C1 segment of cervical spinal cord (tissue), 14 donors: ENCODE results near the gene BRIX1.
"Not testable (repeated sequence)": the region's sequence is repeated elsewhere in the genome, so short reads cannot be mapped to it uniquely, and the experiment has no call there.

Source experiments
- DNase-seq, 14 donors: peaks; one replicate each; lab custom pipeline; 2025; lab: John Stamatoyannopoulos, UW

BRIX1 gene

GRCh38 chr5:34959323-34959722, 43.8 kb downstream of the BRIX1 start:
- DNase-seq: no peak

- DNase-seq: no peak
These were observed 52.0 kb downstream of the BRIX1 start for GRCh38 chr5:34967540-34967939.

GRCh38 chr5:34968258-34968657, 52.7 kb downstream of the BRIX1 start:
- DNase-seq: no peak

GRCh38 chr5:34970552-34970951, 55.0 kb downstream of the BRIX1 start:
- no peak for DNase-seq

GRCh38 chr5:34971655-34972054, 56.1 kb downstream of the BRIX1 start:
- DNase-seq: not testable (repeated sequence)
